ENCODE data around the gene ZNF248.

ZNF248 gene

GRCh38 chr10:37896436-37896835 is 39.0 kb upstream of the ZNF248 start:
- TF ChIP-seq GLIS3 (CRISPR knock-in tag; IDR thresholded peaks at IDR 0.05) (no peak), ESRRG (CRISPR knock-in tag; IDR thresholded peaks at IDR 0.05) (no peak), ZNF565 (CRISPR knock-in tag; conservative IDR thresholded peaks at IDR 0.05; ENCODE audit: low read depth) (no peak), PPARA (CRISPR knock-in tag; IDR thresholded peaks at IDR 0.05; ENCODE audit: borderline replicate concordance) (no peak), ZNF70 (CRISPR knock-in tag; IDR thresholded peaks at IDR 0.05) (no peak), SNAI2 (CRISPR knock-in tag; IDR thresholded peaks at IDR 0.05) (no peak), TSHZ2 (CRISPR knock-in tag; IDR thresholded peaks at IDR 0.05) (no peak), TOX (CRISPR knock-in tag; IDR thresholded peaks at IDR 0.05; ENCODE audit: borderline replicate concordance) (no peak), CSRNP3 (CRISPR knock-in tag; IDR thresholded peaks at IDR 0.05) (no peak)
- ATAC-seq, result no peak

- ATAC-seq, result no peak
- TF ChIP-seq ZNF565 (CRISPR knock-in tag; conservative IDR thresholded peaks at IDR 0.05; ENCODE audit: low read depth) (no peak), TSHZ2 (CRISPR knock-in tag; IDR thresholded peaks at IDR 0.05) (no peak), ESRRG (CRISPR knock-in tag; IDR thresholded peaks at IDR 0.05) (no peak), ZFP3 (CRISPR knock-in tag; IDR thresholded peaks at IDR 0.05) (no peak), ZNF8 (CRISPR knock-in tag; IDR thresholded peaks at IDR 0.05) (no peak), BACH2 (CRISPR knock-in tag; IDR thresholded peaks at IDR 0.05; ENCODE audit: borderline replicate concordance) (no peak), CREB5 (CRISPR knock-in tag; IDR thresholded peaks at IDR 0.05; ENCODE audit: low read depth) (no peak), RARB (CRISPR knock-in tag; IDR thresholded peaks at IDR 0.05) (no peak), PPARA (CRISPR knock-in tag; IDR thresholded peaks at IDR 0.05; ENCODE audit: borderline replicate concordance) (no peak), ZFP30 (CRISPR knock-in tag; IDR thresholded peaks at IDR 0.05) (no peak), PATZ1 (CRISPR knock-in tag; IDR thresholded peaks at IDR 0.05; ENCODE audit: borderline replicate concordance) (no peak), TOX (CRISPR knock-in tag; IDR thresholded peaks at IDR 0.05; ENCODE audit: borderline replicate concordance) (no peak), ISL1 (CRISPR knock-in tag; IDR thresholded peaks at IDR 0.05) (no peak)
Observed at GRCh38 chr10:37895674-37896073, 38.3 kb upstream of the ZNF248 start.

- TF ChIP-seq BACH2 (CRISPR knock-in tag; IDR thresholded peaks at IDR 0.05; ENCODE audit: borderline replicate concordance) (no peak), ZNF8 (CRISPR knock-in tag; IDR thresholded peaks at IDR 0.05) (no peak), ZNF565 (CRISPR knock-in tag; conservative IDR thresholded peaks at IDR 0.05; ENCODE audit: low read depth) (no peak), TOX (CRISPR knock-in tag; IDR thresholded peaks at IDR 0.05; ENCODE audit: borderline replicate concordance) (no peak), RARB (CRISPR knock-in tag; IDR thresholded peaks at IDR 0.05) (no peak), CREB5 (CRISPR knock-in tag; IDR thresholded peaks at IDR 0.05; ENCODE audit: low read depth) (no peak), ZNF70 (CRISPR knock-in tag; IDR thresholded peaks at IDR 0.05) (no peak), GLIS3 (CRISPR knock-in tag; IDR thresholded peaks at IDR 0.05) (no peak)
- no peak for ATAC-seq
Observed at GRCh38 chr10:37885850-37886249, 28.4 kb upstream of the ZNF248 start.
